Esophagus muscularis mucosa (tissue), 4 donors: ENCODE results near the gene TYMS. TPM values are rescaled to one million over a fixed set of nuclear protein-coding genes. Genes with fewer than 3 reads are reported as not detected.

Experiments used
- DNase-seq: peaks from one replicate; pipeline ENCODE4 v3.0.0-alpha.2; 2017; ENCODE audit errors: extremely low spot score
- H3K27ac ChIP-seq, 4 donors: fragments of 200-600 bp; sonication (generic); replicated peaks in 1 of 4; 1 replicate in 3 of 4; 2 replicates in 1 of 4; pipeline ENCODE4 v1.5.1; 2016 to 2019; ENCODE audit warnings: mild to moderate bottlenecking in 1 of 4
- H3K27me3 ChIP-seq, 4 donors: fragments of 200-600 bp; sonication (generic); one replicate each; pipeline versions ENCODE4 v1.5.1 to v1.6.0; 2016 to 2019
- H3K36me3 ChIP-seq, 4 donors: fragments of 200-600 bp; sonication (generic); one replicate each; pipeline ENCODE4 v1.5.1; 2016 to 2019
- H3K4me1 ChIP-seq, 4 donors: fragments of 200-600 bp; sonication (generic); one replicate each; pipeline ENCODE4 v1.5.1; 2016 to 2019
- H3K4me3 ChIP-seq, 4 donors: fragments of 200-600 bp; sonication (generic); 1 replicate in 2 of 4; 2 replicates in 2 of 4; pipeline ENCODE4 v1.5.1; 2016 to 2019; ENCODE audit warnings: mild to moderate bottlenecking in 4 of 4, moderate library complexity in 1 of 4
- H3K9me3 ChIP-seq, 4 donors: fragments of 200-600 bp; sonication (generic); 1 replicate in 3 of 4; 2 replicates in 1 of 4; pipeline ENCODE4 v1.5.1; 2016 to 2019
- CTCF ChIP-seq, 3 experiments: fragments of 200-600 bp in 2 of 3; fragments of 450-650 bp in 1 of 3; sonication (generic) in 2 of 3; IDR thresholded peaks; one replicate each; pipeline ENCODE4 v1.5.1; 2017 to 2019; ENCODE audit warnings: antibody characterized with exemption in 3 of 3, mild to moderate bottlenecking in 2 of 3, moderate library complexity in 1 of 3
- EP300 ChIP-seq: sonication (generic); formaldehyde crosslinking; IDR thresholded peaks from one replicate; pipeline ENCODE4 v1.6.1; 2017; ENCODE audit warnings: antibody characterized with exemption
- POLR2A ChIP-seq: fragments of 450-650 bp; IDR thresholded peaks from one replicate; pipeline ENCODE4 v1.6.1; 2017; ENCODE audit warnings: antibody characterized with exemption, moderate library complexity, mild to moderate bottlenecking, low read depth
- POLR2AphosphoS5 ChIP-seq, 2 donors: sonication (generic); formaldehyde crosslinking; IDR thresholded peaks; one replicate each; pipeline ENCODE4 v1.6.1; 2017; ENCODE audit warnings: antibody characterized with exemption in 2 of 2
- WGBS: methylation state at CpG from one replicate; pipeline ENCODE4 v1.1.5; 2018; 5-methylcytosine and 5-hydroxymethylcytosine counted together
- intact Hi-C: fragments of 100-400 bp; cut with DNase I; formaldehyde crosslinking; loops from one replicate; pipeline ENCODE4 v1.15.1; 2023
- total RNA-seq, 4 donors: library from RNA; depleted of rRNA; stranded (reverse); fragments of >200 nt; gene quantifications; one replicate each; pipeline versions ENCODE4 v1.1.0 to v1.2.1, GENCODE V29; 2016

The TYMS gene
- total RNA-seq, 4 donors from 2014 or later, result 0.42 to 3.8 (median 2.2) TPM

- no peaks in the 10 kb centered on the region for H3K9me3 ChIP-seq
- peaks cover 0 to 2% (median under 1%) of the 10 kb centered on the region in 4 donors for H3K4me1 ChIP-seq
- TF ChIP-seq POLR2AphosphoS5 (IDR thresholded peaks at IDR 0.05) (no peak), CTCF (IDR thresholded peaks at IDR 0.05) (no peak), POLR2A (no peak), EP300 (no peak)
- intact Hi-C loops, result no loop called here
- H3K36me3 ChIP-seq, result peaks cover 7 to 71% (median 23%) of the 10 kb centered on the region in 4 donors
- no peak for DNase-seq
- no peaks in the 10 kb centered on the region for H3K27me3 ChIP-seq
- WGBS, result 73% methylated on average over 4 of the region's 5 CpGs
- no peak overlapping the region for H3K4me3 ChIP-seq
- H3K27ac ChIP-seq, result no peak overlapping the region
Observed at GRCh38 chr18:688323-688722, 30.9 kb downstream of the TYMS start.

GRCh38 chr18:692824-693223 is 35.4 kb downstream of the TYMS start:
- WGBS, result 86% methylated on average over 6 of the region's 6 CpGs
- H3K36me3 ChIP-seq, result peaks cover 12 to 46% (median 22%) of the 10 kb centered on the region in 4 donors

GRCh38 chr18:693466-694187 is 36.2 kb downstream of the TYMS start:
- Histone ChIP-seq H3K27me3 (no peaks in the 10 kb centered on the region), H3K27ac (no peak overlapping the region), H3K4me3 (no peak overlapping the region), H3K9me3 (no peaks in the 10 kb centered on the region), H3K4me1 (peaks cover 0 to 12% (median 6%) of the 10 kb centered on the region in 4 donors), H3K36me3 (peaks cover 12 to 46% (median 22%) of the 10 kb centered on the region in 4 donors)
- TF ChIP-seq POLR2AphosphoS5 (IDR thresholded peaks at IDR 0.05) (no peak), POLR2A (no peak), CTCF (IDR thresholded peaks at IDR 0.05) (no peak), EP300 (no peak)
- 71% methylated on average over 8 of the region's 8 CpGs for WGBS
- intact Hi-C loops, result no loop called here
- DNase-seq, result no peak

More at GRCh38 chr18:692824-693223, 35.4 kb downstream of the TYMS start:
- DNase-seq, result no peak
- TF ChIP-seq POLR2AphosphoS5 (IDR thresholded peaks at IDR 0.05), result no peak
- H3K4me1 ChIP-seq, result peaks cover 0 to 12% (median 6%) of the 10 kb centered on the region in 4 donors
- H3K27me3 ChIP-seq, result no peaks in the 10 kb centered on the region
- H3K27ac ChIP-seq, result no peak overlapping the region
- no peaks in the 10 kb centered on the region for H3K9me3 ChIP-seq
- H3K4me3 ChIP-seq, result no peak overlapping the region
- intact Hi-C loops, result no loop called here

- intact Hi-C loops, result no loop called here
- no peak overlapping the region for H3K4me3 ChIP-seq
- H3K9me3 ChIP-seq, result no peaks in the 10 kb centered on the region
- TF ChIP-seq POLR2A, result no peak
- TF ChIP-seq POLR2AphosphoS5 (IDR thresholded peaks at IDR 0.05), result no peak
- no peak for TF ChIP-seq CTCF (IDR thresholded peaks at IDR 0.05)
- TF ChIP-seq EP300, result no peak
- H3K36me3 ChIP-seq, result peaks cover 7 to 26% (median 17%) of the 10 kb centered on the region in 4 donors
- peaks cover 0 to 20% (median 7%) of the 10 kb centered on the region in 4 donors for H3K4me1 ChIP-seq
- H3K27ac ChIP-seq, result no peak overlapping the region
- 90% methylated on average over 4 of the region's 4 CpGs for WGBS
- H3K27me3 ChIP-seq, result no peaks in the 10 kb centered on the region
- DNase-seq, result no peak
Observed at GRCh38 chr18:697012-697411, 39.6 kb downstream of the TYMS start.

- H3K4me3 ChIP-seq, result no peak overlapping the region
- no peak for DNase-seq
- no peaks in the 10 kb centered on the region for H3K9me3 ChIP-seq
- H3K4me1 ChIP-seq, result peaks cover 0 to 27% (median 15%) of the 10 kb centered on the region in 4 donors
- no peaks in the 10 kb centered on the region for H3K27me3 ChIP-seq
- peaks cover 4 to 19% (median 12%) of the 10 kb centered on the region in 4 donors for H3K36me3 ChIP-seq
- intact Hi-C loops, result no loop called here
- no peak overlapping the region for H3K27ac ChIP-seq
- no peak for TF ChIP-seq CTCF (IDR thresholded peaks at IDR 0.05)
- TF ChIP-seq POLR2AphosphoS5 (IDR thresholded peaks at IDR 0.05), result no peak
- TF ChIP-seq POLR2A, result no peak
- no peak for TF ChIP-seq EP300
- 84% methylated on average over 10 of the region's 10 CpGs for WGBS
Observed at GRCh38 chr18:697800-698199, 40.3 kb downstream of the TYMS start.
